Central memory CD8-positive, alpha-beta T cell (primary cell): ENCODE data around the gene CNNM4.

Experiments used
- ATAC-seq: fragments of 150-1000 bp; cut with Tn5 transposase; replicated peaks from 2 replicates; pipeline ENCODE4 v1.10.0; 2022; ENCODE audit warnings: mild to moderate bottlenecking, moderate FRiP score, moderate number of reproducible peaks; ENCODE audit not compliant: poor library complexity, severe bottlenecking; ENCODE audit errors: extremely low read depth
- DNase-seq, 2 donors: peaks; one replicate each; pipeline ENCODE4 v3.0.0; 2021; ENCODE audit warnings: low spot score in 2 of 2
- H3K27ac Mint-ChIP-seq: one replicate; pipeline ENCODE4 v1.8.0; 2022; ENCODE audit warnings: low read depth, mild to moderate bottlenecking, moderate library complexity, mixed read lengths
- H3K27me3 Mint-ChIP-seq: one replicate; pipeline ENCODE4 v1.8.0; 2022; ENCODE audit warnings: mixed read lengths
- H3K36me3 Mint-ChIP-seq: one replicate; pipeline ENCODE4 v1.8.0; 2022; ENCODE audit warnings: mild to moderate bottlenecking, moderate library complexity, mixed read lengths; ENCODE audit not compliant: insufficient read depth
- H3K4me1 Mint-ChIP-seq: one replicate; pipeline ENCODE4 v1.8.0; 2022; ENCODE audit warnings: mixed read lengths
- H3K4me3 Mint-ChIP-seq: one replicate; pipeline ENCODE4 v1.8.0; 2022; ENCODE audit warnings: mild to moderate bottlenecking, moderate library complexity, mixed read lengths
- H3K9me3 Mint-ChIP-seq: one replicate; pipeline ENCODE4 v1.8.0; 2022; ENCODE audit warnings: mixed read lengths

Gene CNNM4

GRCh38 chr2:96739076-96739632 lies 21.5 kb upstream of the CNNM4 start:
- no peak for DNase-seq
- H3K4me1 Mint-ChIP-seq, result peaks cover 43% of the 10 kb centered on the region
- no peaks in the 10 kb centered on the region for H3K27me3 Mint-ChIP-seq
- H3K4me3 Mint-ChIP-seq, result peak overlapping the region; percentile 98
- ATAC-seq, result no peak
- peaks cover 11% of the 10 kb centered on the region for H3K36me3 Mint-ChIP-seq
- no peaks in the 10 kb centered on the region for H3K9me3 Mint-ChIP-seq
- peak overlapping the region; percentile 95 for H3K27ac Mint-ChIP-seq

GRCh38 chr2:96739633-96740428 lies 20.9 kb upstream of the CNNM4 start, which contains the start of gene LMAN2L:
LMAN2L (minus strand) TSS chr2:96740064; CDS start chr2:96740040, 24 bp downstream.
- Mint-ChIP-seq H3K4me1 (peaks cover 38% of the 10 kb centered on the region), H3K9me3 (no peaks in the 10 kb centered on the region), H3K27me3 (no peaks in the 10 kb centered on the region), H3K36me3 (peaks cover 11% of the 10 kb centered on the region), H3K27ac (peak within 1 kb of the TSS; percentile 95), H3K4me3 (peak within 1 kb of the TSS; percentile 98)
- peak; percentile 100 for ATAC-seq
- DNase-seq, result peak; percentile 86 to 91

GRCh38 chr2:96747061-96747617 lies 13.6 kb upstream of the CNNM4 start:
- ATAC-seq (no peak), DNase-seq (no peak)
- Mint-ChIP-seq H3K4me1 (no peaks in the 10 kb centered on the region), H3K27me3 (no peaks in the 10 kb centered on the region), H3K27ac (no peak overlapping the region), H3K4me3 (no peak overlapping the region), H3K36me3 (no peaks in the 10 kb centered on the region), H3K9me3 (no peaks in the 10 kb centered on the region)

- Mint-ChIP-seq H3K27ac (no peak overlapping the region), H3K36me3 (peaks cover 3% of the 10 kb centered on the region), H3K27me3 (no peaks in the 10 kb centered on the region), H3K9me3 (no peaks in the 10 kb centered on the region), H3K4me3 (no peak overlapping the region), H3K4me1 (no peaks in the 10 kb centered on the region)
- ATAC-seq (no peak), DNase-seq (no peak)
Observed at GRCh38 chr2:96751800-96752199, 8.9 kb upstream of the CNNM4 start.

GRCh38 chr2:96753661-96754282 lies 6.9 kb upstream of the CNNM4 start:
- no peak for DNase-seq
- Mint-ChIP-seq H3K9me3 (no peaks in the 10 kb centered on the region), H3K4me3 (no peak overlapping the region), H3K4me1 (peaks cover 5% of the 10 kb centered on the region), H3K27me3 (no peaks in the 10 kb centered on the region), H3K27ac (no peak overlapping the region), H3K36me3 (peaks cover 3% of the 10 kb centered on the region)
- ATAC-seq, result no peak

- DNase-seq, result no peak
- no peak for ATAC-seq
- no peaks in the 10 kb centered on the region for H3K27me3 Mint-ChIP-seq
Observed at GRCh38 chr2:96754317-96754716, 6.4 kb upstream of the CNNM4 start.

GRCh38 chr2:96756788-96757476 lies 3.8 kb upstream of the CNNM4 start:
- peaks cover 29% of the 10 kb centered on the region for H3K4me1 Mint-ChIP-seq
- H3K27ac Mint-ChIP-seq, result no peak overlapping the region
- H3K36me3 Mint-ChIP-seq, result peaks cover 3% of the 10 kb centered on the region
- no peaks in the 10 kb centered on the region for H3K27me3 Mint-ChIP-seq
- ATAC-seq (no peak), DNase-seq (no peak)
- no peak overlapping the region for H3K4me3 Mint-ChIP-seq
- no peaks in the 10 kb centered on the region for H3K9me3 Mint-ChIP-seq

More at GRCh38 chr2:96754317-96754716, 6.4 kb upstream of the CNNM4 start:
- Mint-ChIP-seq H3K9me3 (no peaks in the 10 kb centered on the region), H3K27ac (no peak overlapping the region), H3K4me1 (peaks cover 10% of the 10 kb centered on the region), H3K36me3 (peaks cover 3% of the 10 kb centered on the region), H3K4me3 (no peak overlapping the region)

- no peaks in the 10 kb centered on the region for H3K27me3 Mint-ChIP-seq
- no peak overlapping the region for H3K4me3 Mint-ChIP-seq
- H3K36me3 Mint-ChIP-seq, result peaks cover 3% of the 10 kb centered on the region
- H3K9me3 Mint-ChIP-seq, result no peaks in the 10 kb centered on the region
- DNase-seq (no peak), ATAC-seq (no peak)
- no peak overlapping the region for H3K27ac Mint-ChIP-seq
- peaks cover 34% of the 10 kb centered on the region for H3K4me1 Mint-ChIP-seq
Observed at GRCh38 chr2:96757477-96757860, 3.2 kb upstream of the CNNM4 start.

GRCh38 chr2:96758987-96759386 lies 1.7 kb upstream of the CNNM4 start:
- Mint-ChIP-seq H3K9me3 (no peaks in the 10 kb centered on the region), H3K4me1 (peaks cover 49% of the 10 kb centered on the region), H3K27ac (peak overlapping the region; percentile 76), H3K27me3 (no peaks in the 10 kb centered on the region), H3K36me3 (peaks cover 3% of the 10 kb centered on the region), H3K4me3 (no peak overlapping the region)
- DNase-seq, result no peak
- no peak for ATAC-seq

- Mint-ChIP-seq H3K9me3 (no peaks in the 10 kb centered on the region), H3K27me3 (no peaks in the 10 kb centered on the region), H3K36me3 (peaks cover 3% of the 10 kb centered on the region), H3K4me1 (peaks cover 55% of the 10 kb centered on the region), H3K4me3 (peak overlapping the region; percentile 82), H3K27ac (peak overlapping the region; percentile 76)
- DNase-seq (no peak), ATAC-seq (no peak)
Observed at GRCh38 chr2:96759548-96759947, 1.2 kb upstream of the CNNM4 start.

- DNase-seq (no peak), ATAC-seq (peak; percentile 73)
- peak overlapping the region; percentile 82 for H3K4me3 Mint-ChIP-seq
- peak overlapping the region; percentile 59 for H3K27ac Mint-ChIP-seq
- no peaks in the 10 kb centered on the region for H3K36me3 Mint-ChIP-seq
- peaks cover 57% of the 10 kb centered on the region for H3K4me1 Mint-ChIP-seq
- H3K27me3 Mint-ChIP-seq, result no peaks in the 10 kb centered on the region
- H3K9me3 Mint-ChIP-seq, result no peaks in the 10 kb centered on the region
Observed at GRCh38 chr2:96760986-96761832, 507 bp downstream of the CNNM4 start.
